Fibroblast of pulmonary artery (primary cell): ENCODE measurements around the gene EHMT1.
"Not testable (repeated sequence)": the region's sequence is repeated elsewhere in the genome, so short reads cannot be mapped to it uniquely, and the experiment has no call there.

ENCODE experiments used
- DNase-seq: peaks from one replicate; pipeline ENCODE4 v3.0.0-alpha.2; 2010; ENCODE audit warnings: low read depth
- H3K4me3 ChIP-seq: replicated peaks from 2 replicates; pipeline ENCODE4 v1.5.1; 2011; ENCODE audit warnings: low read depth, mild to moderate bottlenecking, control low read depth, low read length, moderate library complexity
- CTCF ChIP-seq: IDR thresholded peaks from 2 replicates; pipeline ENCODE4 v1.5.1; 2011; ENCODE audit warnings: mild to moderate bottlenecking, control low read depth, low read length, inconsistent platforms; ENCODE audit errors: missing control alignments

Gene EHMT1

GRCh38 chr9:137802521-137803243 lies 183.9 kb downstream of the EHMT1 start:
- no peak overlapping the region for H3K4me3 ChIP-seq
- TF ChIP-seq CTCF, result no peak
- no peak for DNase-seq

- no peak for DNase-seq
Measured at GRCh38 chr9:137804908-137805630, 186.3 kb downstream of the EHMT1 start.

GRCh38 chr9:137807721-137808703 lies 189.2 kb downstream of the EHMT1 start:
- H3K4me3 ChIP-seq, result no peak overlapping the region
- no peak for TF ChIP-seq CTCF
- DNase-seq, result no peak

More at GRCh38 chr9:137804908-137805630, 186.3 kb downstream of the EHMT1 start:
- no peak for TF ChIP-seq CTCF
- no peak overlapping the region for H3K4me3 ChIP-seq

- no peak for TF ChIP-seq CTCF
- DNase-seq, result no peak
Measured at GRCh38 chr9:137809040-137809576, 190.3 kb downstream of the EHMT1 start.

GRCh38 chr9:137809726-137810450 lies 191.1 kb downstream of the EHMT1 start:
- H3K4me3 ChIP-seq, DNase-seq: not testable (repeated sequence)

More at GRCh38 chr9:137809040-137809576, 190.3 kb downstream of the EHMT1 start:
- H3K4me3 ChIP-seq, result no peak overlapping the region

- no peak overlapping the region for H3K4me3 ChIP-seq
- TF ChIP-seq CTCF, result no peak
- DNase-seq, result no peak
Measured at GRCh38 chr9:137811283-137811870, 192.6 kb downstream of the EHMT1 start.
